HUES48 (cell line): ENCODE results near the gene NME7.

Source experiments
- H3K27ac ChIP-seq: one replicate; pipeline ENCODE4 v1.7.0; 2013; ENCODE audit warnings: low read depth, low read length, inconsistent platforms
- H3K27me3 ChIP-seq: 2 replicates; pipeline ENCODE4 v1.6.1; 2013; ENCODE audit warnings: mild to moderate bottlenecking, low read length; ENCODE audit not compliant: control insufficient read depth, insufficient read depth
- H3K36me3 ChIP-seq: 2 replicates; pipeline ENCODE4 v1.6.1; 2013; ENCODE audit warnings: low read length; ENCODE audit not compliant: control insufficient read depth, insufficient read depth
- H3K4me1 ChIP-seq: 2 replicates; pipeline ENCODE4 v1.6.1; 2013; ENCODE audit warnings: mild to moderate bottlenecking, low read length; ENCODE audit not compliant: control insufficient read depth, insufficient read depth
- H3K4me3 ChIP-seq: 2 replicates; pipeline ENCODE4 v1.5.1; 2013; ENCODE audit warnings: mild to moderate bottlenecking, low read depth, low read length
- H3K9ac ChIP-seq: 2 replicates; pipeline ENCODE4 v1.6.1; 2013; ENCODE audit warnings: mild to moderate bottlenecking, low read depth, low read length, moderate library complexity
- H3K9me3 ChIP-seq: 2 replicates; pipeline ENCODE4 v1.6.1; 2013; ENCODE audit warnings: low read length; ENCODE audit not compliant: control insufficient read depth, insufficient read depth

The NME7 gene

GRCh38 chr1:169151338-169151837 lies 216.2 kb downstream of the NME7 start:
- Histone ChIP-seq H3K9me3 (no peaks in the 10 kb centered on the region), H3K36me3 (no peaks in the 10 kb centered on the region), H3K4me1 (peaks cover 3% of the 10 kb centered on the region; the same call in 1 of the 2 replicates), H3K27ac (no peak overlapping the region), H3K27me3 (no peaks in the 10 kb centered on the region), H3K9ac (no peak overlapping the region), H3K4me3 (no peak overlapping the region)

- H3K9me3 ChIP-seq: no peaks in the 10 kb centered on the region
- no peak overlapping the region for H3K9ac ChIP-seq
- H3K4me3 ChIP-seq: no peak overlapping the region
- no peak overlapping the region for H3K27ac ChIP-seq
- no peaks in the 10 kb centered on the region for H3K27me3 ChIP-seq
- H3K36me3 ChIP-seq: no peaks in the 10 kb centered on the region
- peaks cover 3% of the 10 kb centered on the region; the same call in 1 of the 2 replicates for H3K4me1 ChIP-seq
Measured at GRCh38 chr1:169150641-169151337, 216.8 kb downstream of the NME7 start.

DNA sequence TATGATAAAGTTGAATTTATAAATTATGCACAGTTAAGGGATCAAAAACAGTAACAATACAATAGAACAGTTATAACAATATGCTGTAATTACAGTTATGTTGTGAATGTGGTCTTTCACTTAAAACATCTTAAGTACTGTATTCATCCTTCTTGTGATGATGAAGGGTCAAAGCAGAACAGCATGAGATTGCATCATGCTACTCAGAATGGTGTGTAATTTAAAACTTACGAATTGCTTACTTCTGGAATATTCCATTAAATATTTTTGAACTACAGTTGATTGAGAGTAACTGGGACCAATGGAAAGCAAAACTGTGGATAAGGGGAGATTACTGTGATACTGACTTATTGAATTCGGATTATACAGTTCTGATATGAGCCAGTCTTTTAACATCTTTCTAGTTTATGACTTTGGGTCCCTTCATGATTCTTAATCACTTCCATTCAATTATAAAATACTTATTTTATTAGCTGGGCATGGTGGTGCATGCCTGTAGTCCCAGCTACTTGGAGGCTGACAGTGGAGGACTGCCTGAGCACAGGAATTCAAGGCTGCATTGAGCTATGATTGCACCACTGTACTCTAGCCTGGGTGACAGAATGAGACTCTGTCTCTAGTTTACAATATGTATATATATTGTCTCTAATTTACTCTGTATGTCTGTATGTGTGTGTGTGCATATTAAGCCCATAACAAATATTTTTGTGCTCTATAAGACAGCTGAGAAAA lies 217.9 kb downstream of the NME7 start:
- Histone ChIP-seq H3K4me3 (no peak overlapping the region), H3K36me3 (no peaks in the 10 kb centered on the region), H3K27ac (no peak overlapping the region), H3K4me1 (peaks cover 3% of the 10 kb centered on the region; the same call in 1 of the 2 replicates), H3K9ac (no peak overlapping the region), H3K9me3 (no peaks in the 10 kb centered on the region), H3K27me3 (no peaks in the 10 kb centered on the region)

GRCh38 chr1:169148472-169149252 lies 218.9 kb downstream of the NME7 start:
- Histone ChIP-seq H3K4me3 (no peak overlapping the region), H3K36me3 (no peaks in the 10 kb centered on the region), H3K27ac (no peak overlapping the region), H3K9me3 (no peaks in the 10 kb centered on the region), H3K4me1 (peaks cover 3% of the 10 kb centered on the region; the same call in 1 of the 2 replicates), H3K27me3 (no peaks in the 10 kb centered on the region), H3K9ac (no peak overlapping the region)

- no peaks in the 10 kb centered on the region for H3K36me3 ChIP-seq
- no peak overlapping the region for H3K9ac ChIP-seq
- H3K9me3 ChIP-seq: no peaks in the 10 kb centered on the region
- no peak overlapping the region for H3K27ac ChIP-seq
- H3K4me1 ChIP-seq: peaks cover 3% of the 10 kb centered on the region; the same call in 1 of the 2 replicates
- no peak overlapping the region for H3K4me3 ChIP-seq
- no peaks in the 10 kb centered on the region for H3K27me3 ChIP-seq
Measured at GRCh38 chr1:169146576-169147214, 220.9 kb downstream of the NME7 start.

GRCh38 chr1:169144941-169145626 lies 222.5 kb downstream of the NME7 start:
- Histone ChIP-seq H3K4me3 (no peak overlapping the region), H3K4me1 (peaks cover 3% of the 10 kb centered on the region; the same call in 1 of the 2 replicates), H3K36me3 (no peaks in the 10 kb centered on the region), H3K9me3 (no peaks in the 10 kb centered on the region), H3K9ac (no peak overlapping the region), H3K27me3 (no peaks in the 10 kb centered on the region), H3K27ac (no peak overlapping the region)

- Histone ChIP-seq H3K4me1 (peaks cover 3% of the 10 kb centered on the region; the same call in 1 of the 2 replicates), H3K27me3 (no peaks in the 10 kb centered on the region)
Measured at GRCh38 chr1:169143984-169144383, 223.6 kb downstream of the NME7 start.

DNA sequence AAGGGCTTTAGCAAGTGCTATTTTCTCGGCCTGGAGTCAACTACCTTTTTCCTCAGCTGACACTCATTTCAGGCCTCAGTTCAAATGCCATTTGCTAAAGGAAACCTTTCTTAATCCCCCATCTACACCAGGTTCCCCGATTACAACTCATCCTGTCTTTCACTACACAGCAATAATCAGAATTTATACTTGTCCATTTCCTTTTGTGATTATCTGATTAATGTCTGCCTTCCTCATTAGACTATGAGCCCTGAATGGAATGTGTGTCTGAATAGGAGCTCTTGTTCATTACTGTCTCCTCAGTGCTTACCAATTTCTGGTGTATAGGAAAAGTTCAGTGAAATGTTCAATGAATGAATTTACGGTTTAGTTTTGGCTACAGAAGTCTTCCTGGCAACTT lies 224.3 kb downstream of the NME7 start:
- Histone ChIP-seq H3K4me3 (no peak overlapping the region), H3K4me1 (peaks cover 3% of the 10 kb centered on the region; the same call in 1 of the 2 replicates), H3K9ac (no peak overlapping the region), H3K27me3 (no peaks in the 10 kb centered on the region), H3K9me3 (no peaks in the 10 kb centered on the region), H3K36me3 (no peaks in the 10 kb centered on the region), H3K27ac (no peak overlapping the region)

More at GRCh38 chr1:169143984-169144383, 223.6 kb downstream of the NME7 start:
- H3K4me3 ChIP-seq: no peak overlapping the region
- no peaks in the 10 kb centered on the region for H3K9me3 ChIP-seq
- no peak overlapping the region for H3K9ac ChIP-seq
- H3K27ac ChIP-seq: no peak overlapping the region
- no peaks in the 10 kb centered on the region for H3K36me3 ChIP-seq

GRCh38 chr1:169142129-169142528 lies 225.5 kb downstream of the NME7 start:
- H3K9ac ChIP-seq: no peak overlapping the region
- H3K9me3 ChIP-seq: no peaks in the 10 kb centered on the region

GRCh38 chr1:169141356-169141755 lies 226.2 kb downstream of the NME7 start:
- Histone ChIP-seq H3K4me3 (no peak overlapping the region), H3K27me3 (no peaks in the 10 kb centered on the region), H3K4me1 (peaks cover 5% of the 10 kb centered on the region; the same call in 1 of the 2 replicates), H3K27ac (no peak overlapping the region), H3K36me3 (no peaks in the 10 kb centered on the region), H3K9me3 (no peaks in the 10 kb centered on the region), H3K9ac (no peak overlapping the region)

More at GRCh38 chr1:169142129-169142528, 225.5 kb downstream of the NME7 start:
- Histone ChIP-seq H3K27ac (no peak overlapping the region), H3K27me3 (no peaks in the 10 kb centered on the region), H3K4me3 (no peak overlapping the region), H3K4me1 (peaks cover 3% of the 10 kb centered on the region; the same call in 1 of the 2 replicates), H3K36me3 (no peaks in the 10 kb centered on the region)
